Smooth muscle cell of the brain vasculature (primary cell): ENCODE results near the gene LRAT.
"Not testable (repeated sequence)": the region's sequence is repeated elsewhere in the genome, so short reads cannot be mapped to it uniquely, and the experiment has no call there.

ENCODE experiments used
- DNase-seq: peaks from one replicate; pipeline ENCODE4 v3.0.0-alpha.2; 2012; ENCODE audit warnings: low read depth, low spot score

Gene LRAT

DNA sequence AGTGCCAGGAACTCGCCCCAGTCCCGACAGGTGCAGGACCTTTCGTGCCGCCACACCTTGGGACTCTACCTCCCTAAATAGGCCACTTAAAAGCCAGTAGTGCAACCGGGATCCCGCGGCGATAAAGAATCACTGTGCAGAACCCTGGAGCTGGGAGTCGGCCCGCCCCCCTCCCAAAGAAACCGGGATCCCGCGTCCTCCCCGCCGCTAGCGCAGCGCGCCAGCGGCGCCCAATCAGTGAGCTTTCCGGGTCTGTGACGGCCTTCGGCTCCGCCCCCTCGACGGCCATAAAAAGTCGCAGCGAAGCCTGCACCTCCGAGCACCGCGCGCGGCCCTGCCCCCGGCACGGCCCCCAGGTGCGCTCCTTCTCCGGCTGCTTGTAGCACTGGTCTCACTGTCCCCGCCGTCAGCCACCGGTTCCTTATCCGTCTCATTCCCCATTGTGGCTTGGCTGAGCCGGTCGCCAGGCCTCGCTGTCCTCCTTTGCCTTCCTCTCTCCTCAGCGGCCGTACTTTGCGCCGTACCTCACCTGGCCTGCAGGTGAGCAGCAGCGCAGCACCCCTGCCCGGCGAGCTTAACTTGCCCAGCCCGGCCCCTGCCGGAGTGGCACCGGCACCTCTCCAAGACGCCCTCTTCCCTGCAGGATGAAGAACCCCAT lies at the start of gene LRAT:
Gene LRAT, plus strand, starts transcription at position 318 of the 658 bp plus-strand sequence. Its CDS starts 327 bp downstream, at position 645.
- no peak for DNase-seq

DNA sequence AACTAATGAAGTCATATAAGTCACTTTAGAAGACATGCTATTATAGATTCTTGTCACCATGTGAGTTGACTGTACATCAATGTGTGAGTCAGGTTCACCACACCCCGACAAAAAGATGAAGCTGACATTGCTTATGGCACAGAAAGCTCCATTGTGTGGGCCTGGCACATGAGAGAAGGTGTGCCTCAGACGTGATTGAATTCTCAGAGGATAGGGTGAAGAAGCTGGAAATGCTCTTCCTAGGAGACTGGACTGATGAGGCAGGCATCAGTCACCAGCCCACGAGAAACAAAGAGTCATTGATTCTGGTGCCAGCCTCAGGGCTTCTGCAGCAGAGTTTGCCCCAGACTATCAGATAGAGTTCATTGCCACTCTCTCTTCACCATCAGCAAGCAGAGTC lies 35.9 kb upstream of the LRAT start:
- no peak for DNase-seq

DNA sequence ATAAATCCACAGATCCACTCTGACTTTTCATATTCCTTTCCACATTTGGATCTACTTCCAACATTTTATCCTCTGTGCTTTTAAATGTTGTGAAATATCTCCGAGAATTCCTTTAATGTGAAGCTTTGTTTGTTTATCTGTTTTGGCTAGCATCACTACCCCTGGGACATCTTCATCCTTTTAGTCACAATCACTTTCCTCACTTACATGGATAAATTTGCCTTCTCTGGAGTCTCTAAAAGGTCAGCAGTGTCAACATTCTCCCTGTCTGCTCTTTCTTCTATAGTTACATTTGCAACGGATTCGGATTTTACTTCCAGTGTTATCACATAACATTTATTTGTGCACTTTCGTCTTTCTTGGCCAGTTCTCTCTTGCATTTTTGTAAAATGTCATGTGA lies 34.2 kb upstream of the LRAT start:
- DNase-seq: no peak

DNA sequence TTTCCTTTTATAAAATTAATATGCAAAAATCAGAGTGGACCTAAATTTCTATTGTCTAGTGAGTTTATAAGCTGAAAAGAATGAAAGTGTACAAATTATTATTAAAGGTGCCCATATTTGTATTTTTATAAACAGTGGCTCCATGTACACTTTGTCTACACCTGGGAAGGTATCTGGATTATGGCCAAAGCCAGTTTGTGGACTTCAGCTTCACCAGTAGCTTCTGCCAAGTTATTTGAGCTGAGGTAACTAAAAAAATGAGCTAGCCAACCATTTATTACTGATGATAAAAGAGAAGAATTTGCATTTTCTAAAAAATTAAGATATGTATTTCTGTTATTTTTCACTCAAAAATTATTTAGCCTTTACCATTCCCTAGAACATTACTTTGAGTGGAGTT lies 32.3 kb upstream of the LRAT start:
- DNase-seq: no peak

- no peak for DNase-seq
Measured at GRCh38 chr4:154714339-154715040, 29.3 kb upstream of the LRAT start.

DNA sequence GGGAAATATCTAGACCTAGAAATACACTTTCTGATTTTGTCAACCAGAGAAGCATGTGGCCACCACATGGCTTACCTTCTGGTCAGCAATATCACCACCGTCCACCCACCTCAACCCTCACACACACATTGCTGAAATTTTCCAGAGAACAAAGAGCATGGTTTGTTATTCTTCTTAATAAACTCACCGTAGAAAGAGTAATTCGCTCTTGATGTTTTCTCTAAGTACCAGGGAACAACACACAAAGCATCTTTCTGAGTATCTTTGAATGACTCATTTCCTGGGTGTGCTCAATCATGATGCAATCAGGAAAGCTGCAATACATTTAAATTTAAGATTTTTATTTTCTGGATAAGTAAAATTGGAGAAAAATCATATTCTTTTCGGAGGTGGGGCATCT lies 24.7 kb upstream of the LRAT start:
- no peak for DNase-seq

DNA sequence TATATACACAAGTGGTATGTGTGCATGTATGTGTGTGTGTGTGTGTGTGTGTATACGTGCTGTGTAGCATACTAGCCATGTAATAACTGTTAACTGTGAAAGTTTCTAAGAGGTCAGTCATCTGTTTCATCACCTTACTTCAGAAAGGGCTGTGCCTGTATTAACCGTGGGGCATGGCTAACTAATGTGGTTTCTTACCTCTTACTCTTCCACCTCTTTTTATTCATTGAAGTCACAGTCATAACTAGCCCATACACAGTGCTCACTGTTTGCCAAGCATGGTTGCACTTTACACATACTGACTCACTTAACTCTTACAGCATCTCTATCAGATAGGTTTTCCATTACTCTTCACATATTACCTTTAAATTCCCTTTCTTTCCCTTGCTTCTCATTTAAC lies 23.7 kb upstream of the LRAT start:
- no peak for DNase-seq

DNA sequence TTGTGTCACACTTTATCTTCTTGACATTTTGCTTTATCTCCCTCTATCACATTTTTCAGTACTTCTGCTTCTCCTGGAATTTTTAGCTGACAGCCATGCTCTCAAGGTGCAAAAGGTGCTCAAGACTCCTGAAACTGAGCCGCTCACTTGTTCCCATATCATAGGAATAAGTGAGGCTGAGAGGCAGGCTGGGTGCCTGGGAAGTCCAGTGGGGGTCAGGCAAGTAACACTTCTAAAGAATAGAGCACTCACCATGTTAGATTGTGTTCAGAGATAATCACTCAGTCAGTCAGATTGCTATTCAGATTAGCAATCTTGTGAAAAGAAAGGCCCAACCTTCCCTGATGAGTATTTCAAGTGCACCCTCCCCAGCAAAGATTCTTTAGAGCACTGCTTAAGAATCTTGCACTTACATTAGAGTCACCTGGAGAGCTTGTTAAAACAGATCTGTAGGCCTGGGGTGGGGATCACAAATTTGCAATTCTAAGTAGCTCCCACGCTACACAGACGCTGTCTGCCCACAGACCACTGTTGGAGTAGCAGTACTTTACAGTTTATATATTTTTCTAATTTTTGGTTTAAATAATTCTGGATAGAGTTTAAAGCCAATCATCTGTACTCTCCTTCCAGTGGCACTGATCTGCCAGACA lies 23.1 kb upstream of the LRAT start:
- DNase-seq: no peak

DNA sequence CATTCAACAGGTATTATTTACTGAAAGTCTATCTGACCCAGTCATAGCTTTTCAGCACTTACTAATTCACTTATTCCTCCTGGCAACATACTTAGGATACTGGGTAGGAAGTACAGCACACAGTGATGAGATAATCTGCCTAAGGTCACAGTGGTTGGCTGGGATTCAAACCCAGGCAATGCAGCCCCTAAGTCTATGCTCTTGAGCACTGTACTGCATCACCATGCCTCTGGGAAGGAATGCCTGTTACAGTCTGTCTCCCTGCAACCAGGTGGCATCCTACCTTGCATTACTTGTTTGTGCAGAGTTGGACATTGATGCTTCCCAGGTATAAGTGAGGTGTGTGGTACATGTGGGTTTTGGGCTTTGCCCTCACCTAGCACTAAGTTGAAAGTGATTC lies 21.5 kb upstream of the LRAT start:
- no peak for DNase-seq

DNA sequence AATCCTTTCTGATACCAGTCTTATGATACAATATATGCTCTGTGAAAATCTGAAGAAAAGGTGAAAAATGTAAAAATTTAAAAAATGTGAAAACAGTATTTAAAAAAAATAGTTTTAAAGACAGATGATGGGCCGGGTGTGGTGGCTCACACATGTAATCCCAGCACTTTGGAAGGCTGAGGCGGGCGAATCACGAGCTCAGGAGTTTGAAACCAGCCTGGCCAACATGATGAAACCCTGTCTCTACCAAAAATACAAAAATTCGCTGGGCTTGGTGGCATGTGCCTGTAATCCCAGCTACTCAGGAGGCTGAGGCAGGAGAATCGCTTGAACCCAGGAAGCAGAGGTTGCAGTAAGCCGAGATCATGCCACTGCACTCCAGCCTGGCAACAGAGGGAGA lies 20.2 kb upstream of the LRAT start:
- DNase-seq: not testable (repeated sequence)

DNA sequence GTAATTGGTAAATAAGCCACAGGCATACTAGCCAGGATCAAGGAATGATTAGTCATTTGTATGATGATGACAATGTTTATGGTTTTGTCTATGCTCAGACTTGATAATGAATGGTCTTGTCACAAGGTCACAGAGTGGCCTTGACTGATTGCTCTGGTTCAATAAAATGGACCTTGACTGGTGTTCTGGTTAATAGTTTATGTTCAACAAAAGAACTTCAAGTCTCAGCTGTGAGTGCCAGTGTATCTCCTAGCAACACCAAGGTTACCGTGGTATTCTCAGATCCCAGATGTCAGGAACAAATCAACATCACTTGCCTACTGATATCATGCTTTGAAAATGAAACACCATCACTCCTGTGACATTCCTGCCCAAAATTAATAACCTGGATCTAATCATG lies 16.3 kb upstream of the LRAT start:
- no peak for DNase-seq

DNA sequence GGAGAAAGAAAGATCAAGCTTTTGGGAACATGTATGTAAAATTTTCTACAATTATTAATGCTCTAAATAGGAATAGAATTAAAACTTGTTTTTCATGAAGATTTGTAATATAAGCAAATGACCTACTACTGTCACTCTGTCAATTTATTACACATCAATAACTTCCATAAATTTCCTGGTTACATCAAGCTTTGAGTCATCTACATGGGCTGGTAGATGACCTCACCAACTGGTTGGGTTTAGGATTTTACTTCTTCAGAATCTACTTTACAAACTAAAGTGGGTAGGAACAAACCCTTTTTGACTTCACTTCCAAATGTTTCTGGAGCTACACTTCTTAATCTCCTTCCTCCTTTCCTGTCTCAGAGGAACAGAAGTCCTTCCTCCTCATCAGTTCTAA lies 12.0 kb upstream of the LRAT start:
- no peak for DNase-seq

DNA sequence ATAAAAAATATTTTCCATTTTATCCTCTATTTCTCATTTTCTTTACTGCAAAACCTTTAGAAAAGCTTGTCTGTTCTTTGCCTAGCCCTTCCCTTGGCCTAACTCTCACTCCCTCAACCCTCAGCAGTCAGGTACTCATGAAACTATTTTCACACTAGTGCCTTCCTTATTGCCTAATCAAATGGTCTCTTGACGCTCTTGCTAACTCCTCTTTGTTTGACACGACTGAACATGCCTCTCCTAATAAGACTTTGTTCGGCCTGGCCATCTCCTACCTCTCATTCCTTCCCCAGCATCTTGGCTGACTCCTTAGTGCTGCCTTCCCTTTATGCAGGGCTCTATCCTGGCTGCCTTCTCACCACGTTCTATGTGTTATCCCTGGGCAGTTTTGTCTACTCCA lies 11.1 kb upstream of the LRAT start:
- DNase-seq: no peak

DNA sequence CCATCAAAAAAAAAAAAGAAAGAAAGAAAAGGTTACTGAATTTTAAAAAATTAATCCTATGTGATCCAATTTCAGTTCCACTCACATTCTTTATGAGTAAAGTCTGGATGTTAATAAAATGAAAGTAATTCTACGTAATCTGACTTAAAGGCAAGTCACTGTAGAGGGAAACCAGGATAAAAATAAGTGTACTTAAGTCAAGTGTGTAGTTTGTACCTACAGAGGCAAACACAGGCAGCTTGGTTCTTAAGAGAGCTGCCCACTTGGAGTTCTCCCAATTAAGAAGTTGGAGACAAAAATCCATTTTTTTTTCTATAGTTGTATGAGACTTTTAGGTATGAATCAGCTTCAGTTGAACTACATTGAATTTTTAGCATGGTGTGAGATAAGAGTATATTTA lies 7.0 kb upstream of the LRAT start:
- DNase-seq: no peak

DNA sequence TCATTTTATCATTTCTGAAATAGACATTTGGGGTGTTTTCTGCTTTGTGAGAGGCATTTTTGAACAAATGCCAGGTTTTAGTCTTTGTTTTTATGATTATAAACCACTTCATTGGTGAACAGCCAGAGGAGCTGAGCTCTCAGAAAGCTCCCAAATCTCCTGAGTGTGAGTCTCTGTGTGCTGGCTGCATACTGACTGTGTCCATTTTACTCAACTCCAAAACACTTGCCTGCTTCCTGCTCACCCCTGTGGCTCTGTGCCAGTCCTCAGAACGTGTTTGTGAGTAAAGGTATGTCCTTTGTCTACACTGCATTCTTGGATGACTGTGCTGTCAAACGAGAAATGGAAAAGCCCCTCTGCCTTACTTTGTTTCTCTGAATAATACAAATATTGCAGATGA lies 5.4 kb upstream of the LRAT start:
- DNase-seq: no peak

GRCh38 chr4:154739111-154739510 lies 4.7 kb upstream of the LRAT start:
- DNase-seq: no peak

GRCh38 chr4:154740462-154740861 lies 3.3 kb upstream of the LRAT start:
- no peak for DNase-seq

DNA sequence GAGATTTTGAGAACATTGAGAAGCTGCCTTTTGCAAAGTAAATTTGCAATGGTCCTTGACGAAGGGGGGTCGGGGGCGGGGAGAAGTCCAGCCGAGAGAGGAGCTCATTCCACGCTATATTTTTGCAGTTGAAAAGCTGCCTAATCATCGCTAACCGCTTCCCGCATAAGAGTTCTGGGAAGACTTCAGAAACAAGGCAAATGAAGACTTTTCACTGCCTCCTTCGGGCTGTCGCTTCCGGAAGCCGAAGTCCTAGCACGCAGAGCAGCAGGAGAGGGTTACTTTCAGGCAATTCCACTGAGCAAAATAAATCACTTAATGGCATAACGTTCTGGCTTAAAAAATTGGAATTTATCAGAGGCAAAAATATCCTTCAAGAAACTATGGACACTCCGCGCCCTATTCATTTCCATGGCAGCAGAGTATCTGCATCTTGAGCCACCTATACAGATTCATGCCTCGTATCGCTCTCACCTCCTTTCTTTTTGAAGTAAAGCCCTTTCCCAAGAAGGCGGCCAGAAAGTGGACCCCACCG lies 2.6 kb upstream of the LRAT start:
- DNase-seq: no peak

- no peak for DNase-seq
Measured at GRCh38 chr4:154741922-154742850, 1.6 kb upstream of the LRAT start.

DNA sequence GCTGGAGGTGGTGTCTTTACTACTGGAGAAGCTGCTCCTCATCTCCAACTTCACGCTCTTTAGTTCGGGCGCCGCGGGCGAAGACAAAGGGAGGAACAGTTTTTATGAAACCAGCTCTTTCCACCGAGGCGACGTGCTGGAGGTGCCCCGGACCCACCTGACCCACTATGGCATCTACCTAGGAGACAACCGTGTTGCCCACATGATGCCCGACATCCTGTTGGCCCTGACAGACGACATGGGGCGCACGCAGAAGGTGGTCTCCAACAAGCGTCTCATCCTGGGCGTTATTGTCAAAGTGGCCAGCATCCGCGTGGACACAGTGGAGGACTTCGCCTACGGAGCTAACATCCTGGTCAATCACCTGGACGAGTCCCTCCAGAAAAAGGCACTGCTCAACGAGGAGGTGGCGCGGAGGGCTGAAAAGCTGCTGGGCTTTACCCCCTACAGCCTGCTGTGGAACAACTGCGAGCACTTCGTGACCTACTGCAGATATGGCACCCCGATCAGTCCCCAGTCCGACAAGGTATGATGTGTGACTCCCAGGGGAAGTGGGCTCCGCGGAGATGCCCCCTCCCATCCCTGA lies 634 bp downstream of the LRAT start:
- no peak for DNase-seq

- no peak for DNase-seq
Measured at GRCh38 chr4:154757713-154758112, 13.9 kb downstream of the LRAT start.
